SK-N-SH treated with all-trans-retinoic acid at 6 μM for 48 hours (cell line): ENCODE results near the gene NYAP2.

Source experiments
- ATAC-seq: fragments of 200-7000 bp; cut with Tn5 transposase; 3 replicates; pipeline ENCODE4 v1.9.1; 2020; ENCODE audit warnings: mild to moderate bottlenecking, moderate library complexity
- ARNTL ChIP-seq: fragments of 450-650 bp; formaldehyde crosslinking; IDR thresholded peaks from 2 replicates; pipeline ENCODE4 v1.5.0; 2020; ENCODE audit warnings: low read depth, mild to moderate bottlenecking, moderate library complexity, borderline replicate concordance
- BACH2 ChIP-seq: fragments of 250-450 bp; sonication (Bioruptor Pico); IDR thresholded peaks from 2 replicates; pipeline ENCODE4 v1.9.0; 2021; ENCODE audit warnings: mild to moderate bottlenecking, borderline replicate concordance
- CREB5 ChIP-seq: fragments of 250-450 bp; sonication (Bioruptor Pico); IDR thresholded peaks from 2 replicates; pipeline ENCODE4 v1.5.1; 2020; ENCODE audit warnings: low read depth, mild to moderate bottlenecking, moderate library complexity
- CSDC2 ChIP-seq: fragments of 250-450 bp; sonication (Bioruptor Pico); IDR thresholded peaks from 2 replicates; pipeline ENCODE4 v1.5.0; 2020; ENCODE audit warnings: mild to moderate bottlenecking, moderate library complexity
- CSRNP3 ChIP-seq: fragments of 250-450 bp; sonication (Bioruptor Pico); IDR thresholded peaks from 2 replicates; pipeline ENCODE4 v1.5.1; 2021; ENCODE audit warnings: mild to moderate bottlenecking, moderate library complexity
- ESRRG ChIP-seq: fragments of 250-450 bp; sonication (Bioruptor Pico); IDR thresholded peaks from 2 replicates; pipeline ENCODE4 v1.6.1; 2021; ENCODE audit warnings: mild to moderate bottlenecking
- GLIS3 ChIP-seq: fragments of 250-450 bp; sonication (Bioruptor Pico); IDR thresholded peaks from 2 replicates; pipeline ENCODE4 v1.5.0; 2020; ENCODE audit warnings: mild to moderate bottlenecking, moderate library complexity
- ISL1 ChIP-seq: fragments of 250-450 bp; sonication (Bioruptor Pico); IDR thresholded peaks from 2 replicates; pipeline ENCODE4 v2.1.2; 2022; ENCODE audit warnings: mild to moderate bottlenecking, moderate library complexity
- OSR1 ChIP-seq: fragments of 250-450 bp; sonication (Bioruptor Pico); IDR thresholded peaks from 2 replicates; pipeline ENCODE4 v1.8.0; 2022; ENCODE audit warnings: moderate library complexity, mild to moderate bottlenecking, inconsistent platforms
- PATZ1 ChIP-seq: fragments of 250-450 bp; sonication (Bioruptor Pico); IDR thresholded peaks from 2 replicates; pipeline ENCODE4 v1.8.0; 2020; ENCODE audit warnings: mild to moderate bottlenecking, moderate library complexity, borderline replicate concordance
- POU6F1 ChIP-seq: fragments of 250-450 bp; sonication (Bioruptor Pico); IDR thresholded peaks from 2 replicates; pipeline ENCODE4 v1.8.0; 2021; ENCODE audit warnings: low read depth, mild to moderate bottlenecking, moderate library complexity, borderline replicate concordance
- PPARA ChIP-seq: fragments of 250-450 bp; sonication (Bioruptor Pico); IDR thresholded peaks from 2 replicates; pipeline ENCODE4 v1.5.0; 2020; ENCODE audit warnings: mild to moderate bottlenecking, borderline replicate concordance
- TOX ChIP-seq: fragments of 250-450 bp; sonication (Bioruptor Pico); IDR thresholded peaks from 2 replicates; pipeline ENCODE4 v1.8.0; 2021; ENCODE audit warnings: mild to moderate bottlenecking, moderate library complexity, borderline replicate concordance
- TSHZ2 ChIP-seq: fragments of 250-450 bp; sonication (Bioruptor Pico); IDR thresholded peaks from 2 replicates; pipeline ENCODE4 v1.5.0; 2020; ENCODE audit warnings: mild to moderate bottlenecking, moderate library complexity
- ZFP3 ChIP-seq: fragments of 250-450 bp; sonication (Bioruptor Pico); IDR thresholded peaks from 2 replicates; pipeline ENCODE4 v1.5.0; 2020; ENCODE audit warnings: mild to moderate bottlenecking, moderate library complexity
- ZNF565 ChIP-seq: fragments of 450-650 bp; formaldehyde crosslinking; conservative IDR thresholded peaks from 2 replicates; pipeline ENCODE4 v1.5.0; 2020; ENCODE audit warnings: low read depth, mild to moderate bottlenecking, moderate library complexity
- ZNF70 ChIP-seq: fragments of 450-650 bp; formaldehyde crosslinking; IDR thresholded peaks from 2 replicates; pipeline ENCODE4 v1.5.0; 2020; ENCODE audit warnings: mild to moderate bottlenecking, moderate library complexity
- ZNF8 ChIP-seq: fragments of 450-650 bp; formaldehyde crosslinking; IDR thresholded peaks from 2 replicates; pipeline ENCODE4 v1.5.0; 2020; ENCODE audit warnings: mild to moderate bottlenecking, moderate library complexity

NYAP2 gene

GRCh38 chr2:225640550-225640949 lies 241.0 kb downstream of the NYAP2 start (continued):
- TF ChIP-seq POU6F1 (CRISPR knock-in tag) = no peak
- no peak for TF ChIP-seq TOX
- TF ChIP-seq CREB5 = no peak

- TF ChIP-seq ESRRG (CRISPR knock-in tag) = no peak
- TF ChIP-seq PPARA = no peak
- TF ChIP-seq ZNF565 (CRISPR knock-in tag) = no peak
- no peak for TF ChIP-seq ZFP3 (CRISPR knock-in tag)
- no peak for TF ChIP-seq BACH2 (CRISPR knock-in tag)
- no peak for TF ChIP-seq CREB5
- no peak for TF ChIP-seq ARNTL (CRISPR knock-in tag)
- no peak for TF ChIP-seq CSDC2 (CRISPR knock-in tag)
- no peak for TF ChIP-seq TOX
- TF ChIP-seq OSR1 (CRISPR knock-in tag) = no peak
- no peak for TF ChIP-seq CSRNP3 (CRISPR knock-in tag)
- TF ChIP-seq ZNF8 (CRISPR knock-in tag) = no peak
These were observed 249.8 kb downstream of the NYAP2 start for GRCh38 chr2:225649274-225649673.

GRCh38 chr2:225650041-225650440 lies 250.5 kb downstream of the NYAP2 start:
- no peak for ATAC-seq
- no peak for TF ChIP-seq OSR1 (CRISPR knock-in tag)

More at GRCh38 chr2:225649274-225649673, 249.8 kb downstream of the NYAP2 start:
- no peak for ATAC-seq

- ATAC-seq = peak; percentile 94
- TF ChIP-seq TSHZ2 (CRISPR knock-in tag) (no peak), PATZ1 (CRISPR knock-in tag) (no peak), GLIS3 (CRISPR knock-in tag) (no peak), ISL1 (CRISPR knock-in tag) (no peak), TOX (no peak), CSRNP3 (CRISPR knock-in tag) (no peak), ARNTL (CRISPR knock-in tag) (no peak), ZNF70 (no peak)
These were observed 261.0 kb downstream of the NYAP2 start for GRCh38 chr2:225660262-225661131.
